ENCODE results near the gene GRIA2.
A peak's percentile ranks its signal among the peaks of the same experiment; 100 is the strongest.
"Not testable (repeated sequence)": the region's sequence is repeated elsewhere in the genome, so short reads cannot be mapped to it uniquely, and the experiment has no call there.

The GRIA2 gene

DNA sequence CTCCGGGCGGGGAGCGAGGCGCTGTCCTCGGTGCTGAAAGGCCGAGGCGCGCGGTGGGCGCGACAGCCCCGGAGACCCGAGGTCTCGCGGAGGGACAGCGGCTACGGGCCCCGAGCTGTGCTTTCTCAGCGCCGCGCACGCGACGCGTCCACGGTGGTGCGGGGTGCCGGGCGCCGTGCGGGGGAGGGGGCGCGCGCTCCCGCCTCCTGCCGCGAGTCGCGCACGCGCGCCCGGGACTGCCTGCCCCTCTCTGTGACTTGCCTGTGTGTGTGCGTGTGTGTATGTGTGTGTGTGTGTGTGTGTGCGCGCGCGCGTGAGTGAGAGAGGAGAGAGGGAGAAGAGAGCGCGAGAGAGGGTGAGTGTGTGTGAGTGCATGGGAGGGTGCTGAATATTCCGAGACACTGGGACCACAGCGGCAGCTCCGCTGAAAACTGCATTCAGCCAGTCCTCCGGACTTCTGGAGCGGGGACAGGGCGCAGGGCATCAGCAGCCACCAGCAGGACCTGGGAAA, at the start of gene GRIA2:
TSS of gene GRIA2 (plus strand) at position 358 of the 511 bp plus-strand sequence. CDS start 315 bp downstream, outside the sequence.
- Histone ChIP-seq H3K4me1 (no peaks in the 10 kb centered on the region), H3K79me2 (no peaks in the 10 kb centered on the region), H3K4me3 (ENCODE audit: low read depth, low read length) (no peak within 1 kb of the TSS), H2AFZ (peak within 1 kb of the TSS; percentile 38), H3K4me2 (ENCODE audit: low read length) (peak within 1 kb of the TSS; percentile 39), H3K27me3 (ENCODE audit: control insufficient read depth, insufficient read depth, low read length) (peaks cover 4% of the 10 kb centered on the region), H3K9me3 (ENCODE audit: control insufficient read depth, low read length) (no peaks in the 10 kb centered on the region), H3K27ac (no peak within 1 kb of the TSS), H3K36me3 (ENCODE audit: control insufficient read depth, insufficient read depth, low read length) (no peaks in the 10 kb centered on the region), H3K9ac (no peak within 1 kb of the TSS)
- TF ChIP-seq CTCF (IDR thresholded peaks at IDR 0.05) = no peak

- H3K27ac ChIP-seq = no peak overlapping the region
- H3K9ac ChIP-seq = no peak overlapping the region
- no peaks in the 10 kb centered on the region for H3K36me3 ChIP-seq (ENCODE audit: control insufficient read depth, insufficient read depth, low read length)
- no peak overlapping the region for H2AFZ ChIP-seq
- H3K27me3 ChIP-seq (ENCODE audit: control insufficient read depth, insufficient read depth, low read length) = no peaks in the 10 kb centered on the region
- H3K9me3 ChIP-seq (ENCODE audit: control insufficient read depth, low read length) = no peaks in the 10 kb centered on the region
- no peak overlapping the region for H3K4me2 ChIP-seq (ENCODE audit: low read length)
- no peaks in the 10 kb centered on the region for H3K79me2 ChIP-seq
- TF ChIP-seq CTCF (IDR thresholded peaks at IDR 0.05) = no peak
- H3K4me3 ChIP-seq (ENCODE audit: low read depth, low read length) = no peak overlapping the region
- no peaks in the 10 kb centered on the region for H3K4me1 ChIP-seq
These were observed 48.5 kb upstream of the GRIA2 start for GRCh38 chr4:157172011-157172410.

DNA sequence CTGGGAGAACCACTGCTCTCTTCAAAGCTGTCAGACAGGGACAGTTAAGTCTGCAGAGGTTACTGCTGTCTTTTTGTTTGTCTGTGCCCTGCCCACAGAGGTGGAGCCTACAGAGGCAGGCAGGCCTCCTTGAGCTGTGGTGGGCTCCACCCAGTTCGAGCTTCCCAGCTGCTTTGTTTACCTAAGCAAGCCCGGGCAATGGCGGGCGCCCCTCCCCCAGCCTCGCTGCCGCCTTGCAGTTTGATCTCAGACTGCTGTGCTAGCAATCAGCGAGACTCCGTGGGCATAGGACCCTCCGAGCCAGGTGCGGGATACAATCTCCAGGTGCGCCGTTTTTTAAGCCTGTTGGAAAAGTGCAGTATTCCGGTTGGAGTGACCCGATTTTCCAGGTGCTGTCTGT, 40.3 kb upstream of the GRIA2 start:
- not testable (repeated sequence) for H3K79me2 ChIP-seq; H2AFZ ChIP-seq; H3K36me3 ChIP-seq (ENCODE audit: control insufficient read depth, insufficient read depth, low read length); H3K27me3 ChIP-seq (ENCODE audit: control insufficient read depth, insufficient read depth, low read length); H3K4me2 ChIP-seq (ENCODE audit: low read length); H3K9me3 ChIP-seq (ENCODE audit: control insufficient read depth, low read length); H3K4me1 ChIP-seq; H3K9ac ChIP-seq; H3K27ac ChIP-seq; H3K4me3 ChIP-seq (ENCODE audit: low read depth, low read length)

DNA sequence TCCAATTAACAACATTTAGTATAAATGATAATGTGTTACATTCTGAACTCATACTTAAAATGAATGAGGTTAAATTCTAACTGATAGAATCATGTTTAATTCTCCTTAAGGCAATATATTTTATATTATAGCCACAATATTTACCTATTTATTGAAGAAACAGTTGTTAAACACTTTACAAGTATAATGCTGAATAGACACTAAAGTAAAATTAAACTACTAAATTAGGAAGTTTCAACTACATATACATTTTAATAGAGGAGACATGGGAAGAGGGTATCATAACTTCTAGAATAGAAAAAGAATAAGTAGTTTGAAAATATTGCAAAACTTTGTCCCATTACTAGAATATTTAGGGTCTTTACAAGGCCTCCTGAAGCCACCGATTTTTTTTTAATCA, 36.2 kb upstream of the GRIA2 start:
- no peaks in the 10 kb centered on the region for H3K9me3 ChIP-seq (ENCODE audit: control insufficient read depth, low read length)
- no peaks in the 10 kb centered on the region for H3K36me3 ChIP-seq (ENCODE audit: control insufficient read depth, insufficient read depth, low read length)
- no peak overlapping the region for H3K4me2 ChIP-seq (ENCODE audit: low read length)
- H3K4me1 ChIP-seq = no peaks in the 10 kb centered on the region
- H3K9ac ChIP-seq = no peak overlapping the region
- H3K79me2 ChIP-seq = no peaks in the 10 kb centered on the region
- H3K4me3 ChIP-seq (ENCODE audit: low read depth, low read length) = no peak overlapping the region
- no peak overlapping the region for H3K27ac ChIP-seq
- H2AFZ ChIP-seq = no peak overlapping the region
- TF ChIP-seq CTCF (IDR thresholded peaks at IDR 0.05) = no peak
- H3K27me3 ChIP-seq (ENCODE audit: control insufficient read depth, insufficient read depth, low read length) = no peaks in the 10 kb centered on the region

- TF ChIP-seq CTCF (IDR thresholded peaks at IDR 0.05) = no peak
- H3K4me2 ChIP-seq (ENCODE audit: low read length) = no peak overlapping the region
- H3K9ac ChIP-seq = no peak overlapping the region
- no peaks in the 10 kb centered on the region for H3K27me3 ChIP-seq (ENCODE audit: control insufficient read depth, insufficient read depth, low read length)
- no peak overlapping the region for H2AFZ ChIP-seq
- H3K36me3 ChIP-seq (ENCODE audit: control insufficient read depth, insufficient read depth, low read length) = no peaks in the 10 kb centered on the region
- H3K9me3 ChIP-seq (ENCODE audit: control insufficient read depth, low read length) = no peaks in the 10 kb centered on the region
- H3K4me3 ChIP-seq (ENCODE audit: low read depth, low read length) = no peak overlapping the region
- H3K27ac ChIP-seq = no peak overlapping the region
- no peaks in the 10 kb centered on the region for H3K79me2 ChIP-seq
- no peaks in the 10 kb centered on the region for H3K4me1 ChIP-seq
These were observed 35.2 kb upstream of the GRIA2 start for GRCh38 chr4:157185363-157185762.

All from parathyroid adenoma (tissue), 2 donors.